Vagina (tissue), 2 donors: Measurements from ENCODE around the gene PRDM4. TPM values are rescaled to one million over a fixed set of nuclear protein-coding genes. Genes with fewer than 3 reads are reported as not detected.

ENCODE experiments used
- DNase-seq, 2 donors: peaks; one replicate each; pipeline ENCODE4 v3.0.0-alpha.2; 2017; ENCODE audit errors: extremely low spot score in 2 of 2
- H3K27ac ChIP-seq: fragments of 200-600 bp; sonication (generic); one replicate; pipeline ENCODE4 v1.5.1; 2019
- H3K27me3 ChIP-seq: fragments of 200-600 bp; sonication (generic); one replicate; pipeline ENCODE4 v1.5.1; 2019
- H3K36me3 ChIP-seq, 2 donors: fragments of 200-600 bp; sonication (generic); one replicate each; pipeline ENCODE4 v1.5.1; 2017 to 2019
- H3K4me1 ChIP-seq: fragments of 200-600 bp; sonication (generic); one replicate; pipeline ENCODE4 v1.5.1; 2019
- H3K4me3 ChIP-seq, 2 donors: fragments of 200-600 bp; sonication (generic); 1 replicate in 1 of 2; 2 replicates in 1 of 2; pipeline ENCODE4 v1.5.1; 2016 to 2019
- H3K9me3 ChIP-seq: fragments of 200-600 bp; sonication (generic); one replicate; pipeline ENCODE4 v1.5.1; 2019
- POLR2A ChIP-seq, 2 donors: fragments of 450-650 bp; IDR thresholded peaks; one replicate each; pipeline ENCODE4 v1.6.1; 2017; ENCODE audit warnings: antibody characterized with exemption in 2 of 2, mild to moderate bottlenecking in 2 of 2, moderate library complexity in 2 of 2
- POLR2AphosphoS5 ChIP-seq, 2 donors: sonication (generic); formaldehyde crosslinking; IDR thresholded peaks; one replicate each; pipeline ENCODE4 v1.9.0; 2017; ENCODE audit warnings: antibody characterized with exemption in 2 of 2, mild to moderate bottlenecking in 2 of 2, low read depth in 1 of 2; ENCODE audit not compliant: insufficient read depth in 1 of 2
- intact Hi-C: fragments of 100-400 bp; cut with DNase I; formaldehyde crosslinking; loops from one replicate; pipeline ENCODE4 v1.15.1; 2023
- total RNA-seq: library from RNA; depleted of rRNA; stranded (reverse); fragments of >200 nt; gene quantifications from one replicate; pipeline ENCODE4 v1.2.3, GENCODE V29; 2016
- TF ChIP-seq, protein P1 (sequence below), 3 experiments: fragments of 450-650 bp in 2 of 3; fragments of 200-600 bp in 1 of 3; sonication (generic) in 1 of 3; IDR thresholded peaks; one replicate each; pipeline ENCODE4 v1.5.1; 2017 to 2019; ENCODE audit warnings: antibody characterized with exemption in 3 of 3, mild to moderate bottlenecking in 2 of 3, moderate library complexity in 2 of 3

The PRDM4 gene
- total RNA-seq, 1 donor from 2014 or later = 32.2 TPM

- DNase-seq = no peak
- TF ChIP-seq POLR2A (IDR thresholded peaks at IDR 0.05) = no peak
- TF ChIP-seq POLR2AphosphoS5 (IDR thresholded peaks at IDR 0.05; ENCODE audit: insufficient read depth in 1 of 2, low read depth in 1 of 2) = no peak
- TF ChIP-seq, protein P1, sequence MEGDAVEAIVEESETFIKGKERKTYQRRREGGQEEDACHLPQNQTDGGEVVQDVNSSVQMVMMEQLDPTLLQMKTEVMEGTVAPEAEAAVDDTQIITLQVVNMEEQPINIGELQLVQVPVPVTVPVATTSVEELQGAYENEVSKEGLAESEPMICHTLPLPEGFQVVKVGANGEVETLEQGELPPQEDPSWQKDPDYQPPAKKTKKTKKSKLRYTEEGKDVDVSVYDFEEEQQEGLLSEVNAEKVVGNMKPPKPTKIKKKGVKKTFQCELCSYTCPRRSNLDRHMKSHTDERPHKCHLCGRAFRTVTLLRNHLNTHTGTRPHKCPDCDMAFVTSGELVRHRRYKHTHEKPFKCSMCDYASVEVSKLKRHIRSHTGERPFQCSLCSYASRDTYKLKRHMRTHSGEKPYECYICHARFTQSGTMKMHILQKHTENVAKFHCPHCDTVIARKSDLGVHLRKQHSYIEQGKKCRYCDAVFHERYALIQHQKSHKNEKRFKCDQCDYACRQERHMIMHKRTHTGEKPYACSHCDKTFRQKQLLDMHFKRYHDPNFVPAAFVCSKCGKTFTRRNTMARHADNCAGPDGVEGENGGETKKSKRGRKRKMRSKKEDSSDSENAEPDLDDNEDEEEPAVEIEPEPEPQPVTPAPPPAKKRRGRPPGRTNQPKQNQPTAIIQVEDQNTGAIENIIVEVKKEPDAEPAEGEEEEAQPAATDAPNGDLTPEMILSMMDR (IDR thresholded peaks at IDR 0.05) = no peak
- no peaks in the 10 kb centered on the region for H3K9me3 ChIP-seq
- H3K4me1 ChIP-seq = peaks cover 31% of the 10 kb centered on the region
- H3K4me3 ChIP-seq = peak overlapping the region; percentile 79 to 88
- no peaks in the 10 kb centered on the region for H3K27me3 ChIP-seq
- H3K36me3 ChIP-seq = peaks cover 0 to 18% of the 10 kb centered on the region in 2 donors
- intact Hi-C loops = no loop called here
- peak overlapping the region; percentile 65 for H3K27ac ChIP-seq
These were observed 629 bp downstream of the PRDM4 start for GRCh38 chr12:107760207-107760808.

- Histone ChIP-seq H3K4me3 (peak overlapping the region; percentile 79 to 88), H3K36me3 (peaks cover 0 to 27% of the 10 kb centered on the region in 2 donors), H3K9me3 (no peaks in the 10 kb centered on the region), H3K27ac (peak overlapping the region; percentile 65), H3K27me3 (no peaks in the 10 kb centered on the region), H3K4me1 (peaks cover 31% of the 10 kb centered on the region)
- intact Hi-C loops = no loop called here
- DNase-seq = no peak
- TF ChIP-seq, protein P1 (IDR thresholded peaks at IDR 0.05) = no peak
- TF ChIP-seq POLR2A (IDR thresholded peaks at IDR 0.05) (no peak), POLR2AphosphoS5 (IDR thresholded peaks at IDR 0.05; ENCODE audit: insufficient read depth in 1 of 2, low read depth in 1 of 2) (peak in 1 of 2 donors; percentile 87)
These were observed 1.5 kb downstream of the PRDM4 start for GRCh38 chr12:107759410-107759809.

DNA sequence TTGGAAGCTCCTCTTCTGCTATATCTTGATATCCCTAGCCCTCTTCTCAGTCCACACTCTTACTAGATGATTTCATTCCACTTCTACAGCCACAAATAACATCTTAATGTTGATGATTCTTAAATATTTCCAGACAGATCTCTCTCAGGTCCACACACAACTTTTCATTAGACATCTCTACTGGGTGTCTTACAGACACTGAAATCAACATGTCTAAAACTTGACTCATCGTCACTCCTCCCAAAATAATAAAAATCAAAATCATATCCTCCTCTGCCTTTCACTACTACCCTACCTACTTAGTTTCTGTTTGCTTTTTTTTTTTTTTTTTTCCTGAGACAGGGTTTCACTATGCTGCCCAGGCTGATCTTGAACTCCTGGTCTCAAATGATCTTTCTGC lies 11.9 kb downstream of the PRDM4 start:
- H3K27ac ChIP-seq = no peak overlapping the region
- peaks cover 21% of the 10 kb centered on the region for H3K4me1 ChIP-seq
- H3K27me3 ChIP-seq = no peaks in the 10 kb centered on the region
- peaks cover 4 to 65% of the 10 kb centered on the region in 2 donors for H3K36me3 ChIP-seq
- intact Hi-C loops = no loop called here
- no peak for TF ChIP-seq POLR2AphosphoS5 (IDR thresholded peaks at IDR 0.05; ENCODE audit: insufficient read depth in 1 of 2, low read depth in 1 of 2)
- TF ChIP-seq POLR2A (IDR thresholded peaks at IDR 0.05) = no peak
- TF ChIP-seq, protein P1 (IDR thresholded peaks at IDR 0.05) = no peak
- H3K4me3 ChIP-seq = no peak overlapping the region
- DNase-seq = no peak
- H3K9me3 ChIP-seq = no peaks in the 10 kb centered on the region

DNA sequence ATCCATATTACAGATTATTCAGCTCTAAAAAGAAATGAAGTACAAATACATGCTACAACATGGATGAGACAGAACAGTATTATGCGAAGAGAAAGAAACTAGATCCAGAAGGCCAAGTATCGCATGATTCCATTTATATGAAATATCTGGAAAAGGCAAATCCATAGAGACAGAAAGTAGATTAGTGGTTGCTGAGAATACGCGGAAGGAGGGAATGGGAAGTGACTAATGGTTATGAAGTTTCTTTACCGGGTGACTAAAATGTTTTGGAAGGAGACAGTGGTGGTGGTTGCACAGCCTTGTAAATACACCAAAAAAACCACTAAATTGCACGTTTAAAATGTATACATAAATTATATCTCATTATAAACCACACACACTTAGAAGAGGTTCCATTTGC lies 12.5 kb downstream of the PRDM4 start:
- Histone ChIP-seq H3K9me3 (no peaks in the 10 kb centered on the region), H3K27ac (no peak overlapping the region), H3K4me3 (no peak overlapping the region), H3K36me3 (peaks cover 4 to 66% of the 10 kb centered on the region in 2 donors), H3K27me3 (no peaks in the 10 kb centered on the region), H3K4me1 (peaks cover 21% of the 10 kb centered on the region)
- intact Hi-C loops = no loop called here
- DNase-seq = no peak
- TF ChIP-seq, protein P1 (IDR thresholded peaks at IDR 0.05) = no peak
- TF ChIP-seq POLR2A (IDR thresholded peaks at IDR 0.05) = no peak
- TF ChIP-seq POLR2AphosphoS5 (IDR thresholded peaks at IDR 0.05; ENCODE audit: insufficient read depth in 1 of 2, low read depth in 1 of 2) = no peak

- no peak for DNase-seq
- Histone ChIP-seq H3K27me3 (no peaks in the 10 kb centered on the region), H3K27ac (no peak overlapping the region), H3K4me1 (no peaks in the 10 kb centered on the region), H3K36me3 (peaks cover 0 to 91% of the 10 kb centered on the region in 2 donors), H3K9me3 (no peaks in the 10 kb centered on the region), H3K4me3 (no peak overlapping the region)
- intact Hi-C loops = no loop called here
- TF ChIP-seq POLR2A (IDR thresholded peaks at IDR 0.05) (no peak), POLR2AphosphoS5 (IDR thresholded peaks at IDR 0.05; ENCODE audit: insufficient read depth in 1 of 2, low read depth in 1 of 2) (no peak)
- TF ChIP-seq, protein P1 (IDR thresholded peaks at IDR 0.05) = no peak
These were observed 24.0 kb downstream of the PRDM4 start for GRCh38 chr12:107736914-107737313.
